Activated CD4-positive, CD25-positive, alpha-beta regulatory T cell treated with anti-CD3 and anti-CD28 coated beads, Interleukin-2, amount 50 U/mL, for 24 hours (primary cell): ENCODE data around the gene EXOC6B.

Experiments
- ATAC-seq, 2 donors: fragments of 150-1000 bp; cut with Tn5 transposase; one replicate each; pipeline ENCODE4 v1.10.0; 2021; ENCODE audit warnings: mild to moderate bottlenecking in 1 of 2, moderate library complexity in 1 of 2

The EXOC6B gene

GRCh38 chr2:72204156-72204785, 621.6 kb downstream of the EXOC6B start:
- no peak for ATAC-seq

GRCh38 chr2:72198532-72199241, 627.1 kb downstream of the EXOC6B start:
- ATAC-seq = no peak

- no peak for ATAC-seq
These were observed 632.1 kb downstream of the EXOC6B start for GRCh38 chr2:72193723-72194122.

GRCh38 chr2:72191441-72191840, 634.4 kb downstream of the EXOC6B start:
- ATAC-seq = no peak

GRCh38 chr2:72185206-72185605, 640.6 kb downstream of the EXOC6B start:
- ATAC-seq = no peak

GRCh38 chr2:72183466-72183865, 642.4 kb downstream of the EXOC6B start:
- ATAC-seq = no peak

- no peak for ATAC-seq
These were observed 642.8 kb downstream of the EXOC6B start for GRCh38 chr2:72183016-72183415.

GRCh38 chr2:72182547-72182946, 643.3 kb downstream of the EXOC6B start:
- ATAC-seq = no peak

GRCh38 chr2:72181616-72182015, 644.2 kb downstream of the EXOC6B start:
- no peak for ATAC-seq

- ATAC-seq = no peak
These were observed 645.5 kb downstream of the EXOC6B start for GRCh38 chr2:72180351-72180750.

GRCh38 chr2:72178551-72178950, 647.3 kb downstream of the EXOC6B start:
- no peak for ATAC-seq

- ATAC-seq = no peak
These were observed 649.6 kb downstream of the EXOC6B start for GRCh38 chr2:72176281-72176680.

GRCh38 chr2:72175636-72176035, 650.2 kb downstream of the EXOC6B start:
- ATAC-seq = no peak

GRCh38 chr2:72173640-72174321, 652.1 kb downstream of the EXOC6B start:
- no peak for ATAC-seq

GRCh38 chr2:72172478-72172877, 653.4 kb downstream of the EXOC6B start:
- ATAC-seq = no peak

- no peak for ATAC-seq
These were observed 659.6 kb downstream of the EXOC6B start for GRCh38 chr2:72166279-72166678.

- no peak for ATAC-seq
These were observed 660.0 kb downstream of the EXOC6B start for GRCh38 chr2:72165792-72166191.

GRCh38 chr2:72162574-72162973, 663.3 kb downstream of the EXOC6B start:
- ATAC-seq = no peak

- ATAC-seq = no peak
These were observed 666.4 kb downstream of the EXOC6B start for GRCh38 chr2:72159211-72159993.

GRCh38 chr2:72157871-72158771, 667.7 kb downstream of the EXOC6B start:
- ATAC-seq = no peak

- ATAC-seq = no peak
These were observed 669.0 kb downstream of the EXOC6B start for GRCh38 chr2:72156872-72157271.

GRCh38 chr2:72155737-72156136, 670.1 kb downstream of the EXOC6B start:
- ATAC-seq = no peak
